ENCODE data around the gene LRRN4.
"Not testable (repeated sequence)": the region's sequence is repeated elsewhere in the genome, so short reads cannot be mapped to it uniquely, and the experiment has no call there.

Gene LRRN4

DNA sequence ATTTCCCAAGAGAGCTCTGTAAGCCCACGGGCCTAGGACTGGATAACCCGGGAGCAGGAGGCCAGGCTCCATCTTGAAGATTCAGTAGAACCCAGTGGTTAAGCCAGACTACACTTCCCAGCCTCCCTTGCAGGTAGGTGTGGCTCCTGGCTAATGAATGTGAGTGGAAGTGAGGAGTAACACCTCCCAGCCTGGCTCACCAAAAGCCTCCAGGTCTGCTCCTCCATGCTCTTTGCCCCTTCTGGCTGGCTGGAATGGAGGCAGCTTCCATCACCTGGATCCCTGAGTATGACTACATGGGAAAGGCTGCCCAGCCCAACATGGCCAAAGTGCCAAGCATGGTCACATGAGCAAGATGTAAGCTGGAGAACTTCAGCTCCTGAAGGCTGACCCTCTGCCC is 9.7 kb downstream of the LRRN4 start:
- H3K9me3 ChIP-seq (ENCODE audit: control insufficient read depth, insufficient read depth, low read length): no peaks in the 10 kb centered on the region

DNA sequence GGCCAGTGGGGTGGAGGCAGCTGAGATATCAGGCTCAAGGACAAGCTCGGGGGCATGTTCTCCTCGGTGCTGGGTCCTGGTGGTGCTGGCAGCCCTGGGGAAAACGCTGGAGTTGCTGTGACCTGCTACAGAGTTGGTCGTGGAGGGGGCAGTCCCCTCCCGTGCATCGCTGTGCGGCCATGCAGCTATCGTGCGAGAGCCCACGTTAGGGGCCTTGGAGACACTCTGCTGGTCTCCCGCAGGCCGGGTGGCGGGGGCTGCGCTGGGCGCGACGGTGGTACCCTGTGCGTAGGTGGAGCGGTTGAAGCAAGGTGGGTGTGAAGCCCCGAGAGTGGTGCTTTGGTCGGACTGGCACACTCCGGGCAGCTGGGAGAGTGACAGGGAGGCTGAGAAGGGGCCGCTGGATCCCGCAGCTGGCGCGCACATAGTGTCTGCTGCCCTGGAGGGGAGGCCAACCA is 12.0 kb downstream of the LRRN4 start:
- no peak overlapping the region for H3K27ac ChIP-seq (ENCODE audit: low read depth, low read length)
- peaks cover 29% of the 10 kb centered on the region for H3K36me3 ChIP-seq (ENCODE audit: control insufficient read depth, insufficient read depth, low read length)
- no peak overlapping the region for H3K9ac ChIP-seq (ENCODE audit: low read depth, low read length)

More for the DNA sequence above, 9.7 kb downstream of the LRRN4 start:
- H3K9ac ChIP-seq (ENCODE audit: low read depth, low read length): no peak overlapping the region
- H3K27ac ChIP-seq (ENCODE audit: low read depth, low read length): no peak overlapping the region
- H3K4me3 ChIP-seq (ENCODE audit: low read depth, low read length): no peak overlapping the region
- H3K27me3 ChIP-seq (ENCODE audit: control insufficient read depth, insufficient read depth, low read length): no peaks in the 10 kb centered on the region
- no peaks in the 10 kb centered on the region for H3K4me1 ChIP-seq (ENCODE audit: control insufficient read depth, insufficient read depth, low read length)
- H3K36me3 ChIP-seq (ENCODE audit: control insufficient read depth, insufficient read depth, low read length): peaks cover 13% of the 10 kb centered on the region

DNA sequence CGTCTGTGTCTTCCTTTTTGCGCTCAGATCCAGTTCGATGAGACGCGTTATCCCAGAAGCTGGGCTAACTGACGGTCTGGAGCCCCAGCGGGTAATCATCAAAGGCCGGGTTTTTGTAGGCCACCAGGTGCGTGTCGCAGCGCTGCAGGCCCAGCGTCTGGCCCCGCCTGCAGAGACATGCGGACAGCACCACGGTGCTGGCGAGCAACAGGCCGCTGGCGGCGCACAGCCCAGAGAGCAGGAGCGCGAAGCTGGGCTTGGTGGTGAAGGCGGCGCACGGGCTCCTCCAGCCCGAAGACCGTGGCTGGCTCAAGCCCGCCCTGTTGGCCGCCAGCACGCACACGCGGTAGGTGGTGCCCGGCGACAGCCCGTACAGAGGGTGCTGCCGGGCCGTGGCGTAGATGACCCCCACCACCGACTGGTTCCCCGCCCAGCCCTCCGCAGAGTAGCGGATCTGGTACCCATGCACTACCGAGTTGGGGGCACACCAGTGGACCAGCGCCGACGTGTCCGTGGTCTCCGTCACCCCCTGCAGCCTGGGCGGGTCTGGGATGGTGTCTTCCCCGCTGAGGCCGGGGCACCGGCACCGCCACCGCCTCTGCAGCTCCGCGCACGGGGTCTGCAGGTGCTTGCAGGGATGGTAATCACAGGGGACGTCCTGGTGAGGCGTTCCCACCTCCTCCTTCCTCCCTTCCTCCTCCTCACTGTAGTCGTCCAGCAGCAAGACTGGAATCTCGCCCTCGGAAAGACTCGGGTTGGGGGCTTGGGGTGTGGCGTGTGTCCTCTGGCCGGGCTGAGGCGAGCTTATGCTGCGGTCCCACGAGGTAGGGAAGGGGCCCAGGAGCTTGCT is 12.7 kb downstream of the LRRN4 start:
- Histone ChIP-seq H3K4me3 (ENCODE audit: low read depth, low read length) (no peak overlapping the region), H3K9me3 (ENCODE audit: control insufficient read depth, insufficient read depth, low read length) (no peaks in the 10 kb centered on the region), H3K36me3 (ENCODE audit: control insufficient read depth, insufficient read depth, low read length) (peaks cover 35% of the 10 kb centered on the region), H3K27ac (ENCODE audit: low read depth, low read length) (no peak overlapping the region), H3K9ac (ENCODE audit: low read depth, low read length) (no peak overlapping the region), H3K27me3 (ENCODE audit: control insufficient read depth, insufficient read depth, low read length) (no peaks in the 10 kb centered on the region), H3K4me1 (ENCODE audit: control insufficient read depth, insufficient read depth, low read length) (no peaks in the 10 kb centered on the region)

More for the DNA sequence above, 12.0 kb downstream of the LRRN4 start:
- no peak overlapping the region for H3K4me3 ChIP-seq (ENCODE audit: low read depth, low read length)
- no peaks in the 10 kb centered on the region for H3K4me1 ChIP-seq (ENCODE audit: control insufficient read depth, insufficient read depth, low read length)
- no peaks in the 10 kb centered on the region for H3K9me3 ChIP-seq (ENCODE audit: control insufficient read depth, insufficient read depth, low read length)
- H3K27me3 ChIP-seq (ENCODE audit: control insufficient read depth, insufficient read depth, low read length): no peaks in the 10 kb centered on the region

DNA sequence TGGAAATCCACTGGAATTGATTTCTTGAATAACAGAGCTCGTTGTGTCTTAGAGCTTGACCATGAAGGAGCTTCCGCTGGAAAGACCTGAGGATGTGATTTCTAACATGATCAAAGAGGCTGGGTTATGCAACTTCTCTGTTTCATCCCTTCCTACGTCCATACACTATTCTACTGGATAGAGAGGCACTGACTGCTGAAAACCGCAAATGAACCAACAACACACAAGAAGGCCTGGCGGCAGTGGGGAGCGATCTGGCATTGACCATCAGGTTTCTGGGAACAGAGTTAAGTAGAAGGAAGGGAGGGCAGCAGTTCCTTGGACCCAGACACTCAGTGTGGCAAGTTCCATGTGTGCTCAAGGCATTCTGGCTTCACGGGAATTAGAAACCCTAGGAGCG is 13.3 kb downstream of the LRRN4 start:
- peaks cover 41% of the 10 kb centered on the region for H3K36me3 ChIP-seq (ENCODE audit: control insufficient read depth, insufficient read depth, low read length)

DNA sequence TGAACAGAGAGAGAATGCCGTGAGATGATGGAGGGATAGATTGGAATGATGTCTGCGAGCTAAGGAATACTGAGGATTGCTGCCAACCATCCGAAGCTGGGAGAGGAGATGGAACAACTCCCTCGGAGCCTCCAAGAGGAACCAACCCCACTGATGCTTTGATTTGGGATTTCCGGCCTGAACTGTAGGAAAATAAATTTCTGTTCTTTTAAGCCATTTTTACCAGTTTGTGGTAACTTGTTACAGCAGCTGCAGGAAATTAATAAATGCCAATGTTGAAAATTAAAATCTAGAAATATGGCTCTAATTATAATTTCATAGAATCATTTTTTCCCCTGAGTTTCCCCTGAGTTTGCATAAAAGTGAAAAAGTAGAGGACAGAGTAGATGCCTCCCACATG is 14.1 kb downstream of the LRRN4 start:
- Histone ChIP-seq H3K36me3 (ENCODE audit: control insufficient read depth, insufficient read depth, low read length) (peaks cover 49% of the 10 kb centered on the region), H3K27ac (ENCODE audit: low read depth, low read length) (no peak overlapping the region), H3K9ac (ENCODE audit: low read depth, low read length) (no peak overlapping the region), H3K4me1 (ENCODE audit: control insufficient read depth, insufficient read depth, low read length) (no peaks in the 10 kb centered on the region), H3K4me3 (ENCODE audit: low read depth, low read length) (no peak overlapping the region), H3K27me3 (ENCODE audit: control insufficient read depth, insufficient read depth, low read length) (no peaks in the 10 kb centered on the region), H3K9me3 (ENCODE audit: control insufficient read depth, insufficient read depth, low read length) (no peaks in the 10 kb centered on the region)

More for the DNA sequence above, 13.3 kb downstream of the LRRN4 start:
- Histone ChIP-seq H3K9me3 (ENCODE audit: control insufficient read depth, insufficient read depth, low read length) (no peaks in the 10 kb centered on the region), H3K4me1 (ENCODE audit: control insufficient read depth, insufficient read depth, low read length) (no peaks in the 10 kb centered on the region), H3K9ac (ENCODE audit: low read depth, low read length) (no peak overlapping the region), H3K27ac (ENCODE audit: low read depth, low read length) (no peak overlapping the region), H3K4me3 (ENCODE audit: low read depth, low read length) (no peak overlapping the region), H3K27me3 (ENCODE audit: control insufficient read depth, insufficient read depth, low read length) (no peaks in the 10 kb centered on the region)

DNA sequence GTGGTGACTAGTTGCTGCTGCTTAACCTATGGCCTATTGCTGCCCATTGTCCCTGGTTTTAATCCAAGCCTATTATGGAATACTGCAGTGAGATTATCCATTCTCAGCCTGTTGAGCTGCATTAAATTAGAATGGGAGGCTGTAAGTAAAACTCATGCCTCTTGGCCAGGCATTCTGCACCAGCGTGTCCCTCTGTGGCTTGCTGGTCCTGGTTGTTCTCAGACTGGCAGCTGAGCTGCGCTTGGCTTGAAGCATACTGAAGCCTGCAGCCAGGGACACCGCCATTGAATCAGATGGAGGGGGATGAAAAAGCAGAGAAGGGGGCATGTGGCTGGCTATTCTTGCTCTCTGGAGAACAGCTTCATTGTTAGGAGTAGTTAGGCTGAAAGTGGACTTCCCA is 15.6 kb downstream of the LRRN4 start:
- Histone ChIP-seq H3K36me3 (ENCODE audit: control insufficient read depth, insufficient read depth, low read length) (peaks cover 64% of the 10 kb centered on the region), H3K9ac (ENCODE audit: low read depth, low read length) (no peak overlapping the region), H3K27ac (ENCODE audit: low read depth, low read length) (no peak overlapping the region), H3K9me3 (ENCODE audit: control insufficient read depth, insufficient read depth, low read length) (no peaks in the 10 kb centered on the region), H3K27me3 (ENCODE audit: control insufficient read depth, insufficient read depth, low read length) (no peaks in the 10 kb centered on the region), H3K4me1 (ENCODE audit: control insufficient read depth, insufficient read depth, low read length) (no peaks in the 10 kb centered on the region), H3K4me3 (ENCODE audit: low read depth, low read length) (no peak overlapping the region)

DNA sequence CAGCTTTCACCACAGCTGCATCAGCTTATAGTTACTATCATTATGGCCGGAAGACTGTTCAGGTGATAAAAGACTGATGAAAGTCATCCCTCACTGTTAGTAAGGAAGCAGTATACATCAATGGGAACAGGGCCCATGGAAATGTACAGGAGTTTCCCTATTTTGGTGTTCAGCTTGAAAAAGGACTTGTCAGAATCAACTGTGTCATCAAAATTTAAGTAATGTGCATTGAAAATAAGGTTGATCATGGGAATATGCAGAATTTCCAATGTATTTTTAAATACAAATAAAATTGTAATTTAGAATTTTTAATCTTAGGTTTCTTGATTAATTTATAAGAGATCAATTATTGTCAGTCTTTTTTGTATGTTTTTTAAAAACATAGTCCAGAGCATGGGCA is 16.8 kb downstream of the LRRN4 start:
- Histone ChIP-seq H3K9me3 (ENCODE audit: control insufficient read depth, insufficient read depth, low read length) (no peaks in the 10 kb centered on the region), H3K9ac (ENCODE audit: low read depth, low read length) (no peak overlapping the region), H3K27ac (ENCODE audit: low read depth, low read length) (no peak overlapping the region), H3K4me3 (ENCODE audit: low read depth, low read length) (no peak overlapping the region), H3K27me3 (ENCODE audit: control insufficient read depth, insufficient read depth, low read length) (no peaks in the 10 kb centered on the region), H3K4me1 (ENCODE audit: control insufficient read depth, insufficient read depth, low read length) (no peaks in the 10 kb centered on the region), H3K36me3 (ENCODE audit: control insufficient read depth, insufficient read depth, low read length) (peaks cover 71% of the 10 kb centered on the region)

DNA sequence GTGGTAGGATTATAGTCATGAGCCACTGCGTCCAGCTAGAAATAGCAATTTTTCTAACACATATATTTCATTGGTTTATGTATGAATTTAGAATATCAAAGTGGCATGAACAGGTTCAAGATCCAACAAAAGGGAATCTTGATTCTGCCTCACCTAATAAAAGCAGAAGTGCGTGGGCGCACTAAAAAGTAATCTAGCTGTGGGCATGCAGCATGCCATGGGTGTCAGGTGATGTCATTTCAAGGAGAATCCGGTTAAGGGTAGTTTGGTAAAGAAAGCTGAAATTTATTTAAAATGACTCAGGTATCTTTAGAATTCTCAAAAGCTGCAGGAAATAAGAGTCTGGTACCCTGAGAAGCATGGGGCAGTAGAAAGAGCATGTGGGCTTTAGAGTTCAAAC is 17.6 kb downstream of the LRRN4 start:
- H3K9me3 ChIP-seq (ENCODE audit: control insufficient read depth, insufficient read depth, low read length): no peaks in the 10 kb centered on the region
- H3K27ac ChIP-seq (ENCODE audit: low read depth, low read length): no peak overlapping the region
- peaks cover 74% of the 10 kb centered on the region for H3K36me3 ChIP-seq (ENCODE audit: control insufficient read depth, insufficient read depth, low read length)
- H3K4me3 ChIP-seq (ENCODE audit: low read depth, low read length): no peak overlapping the region
- no peaks in the 10 kb centered on the region for H3K27me3 ChIP-seq (ENCODE audit: control insufficient read depth, insufficient read depth, low read length)
- H3K4me1 ChIP-seq (ENCODE audit: control insufficient read depth, insufficient read depth, low read length): no peaks in the 10 kb centered on the region
- H3K9ac ChIP-seq (ENCODE audit: low read depth, low read length): no peak overlapping the region

DNA sequence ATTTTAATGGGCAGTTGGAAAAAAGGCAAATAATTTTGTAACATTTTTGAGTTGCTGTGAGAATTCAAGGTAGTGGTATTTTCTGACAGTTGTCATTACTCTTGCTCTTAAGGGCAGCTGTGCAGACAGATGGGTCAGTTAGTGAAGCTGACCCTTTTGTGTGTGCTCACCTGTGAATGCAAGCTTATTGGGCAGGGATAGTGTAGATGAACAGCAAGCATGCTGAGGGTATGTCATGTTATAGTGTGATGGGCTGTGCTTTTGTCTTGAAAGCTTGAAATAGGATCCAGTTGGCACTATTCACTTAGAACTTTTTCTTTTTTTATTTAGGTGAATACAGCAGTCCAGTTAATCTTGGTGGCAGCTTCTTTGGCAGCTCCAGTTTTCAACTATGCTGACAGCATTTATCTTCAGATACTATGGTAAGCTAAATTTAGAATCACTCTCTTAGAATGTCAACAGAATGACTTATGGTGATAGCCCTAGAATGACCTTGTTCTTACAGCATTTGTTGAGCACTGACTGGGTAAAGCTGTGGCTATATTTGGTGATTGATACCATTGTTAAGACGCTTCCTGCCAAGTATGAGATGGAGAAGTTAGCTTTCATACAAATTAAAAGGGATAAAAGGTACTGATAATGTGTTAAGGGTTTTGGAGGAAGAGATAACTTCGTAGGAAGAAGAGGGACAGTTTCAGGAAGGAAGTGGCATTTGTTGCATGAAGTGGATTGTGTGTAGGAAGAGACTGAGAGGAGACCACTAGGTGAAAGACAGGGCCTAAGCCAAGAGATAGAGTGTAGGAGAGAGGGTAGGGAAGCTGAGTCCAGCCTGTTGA is 19.5 kb downstream of the LRRN4 start:
- H3K9me3 ChIP-seq (ENCODE audit: control insufficient read depth, insufficient read depth, low read length): no peaks in the 10 kb centered on the region
- peaks cover 61% of the 10 kb centered on the region for H3K36me3 ChIP-seq (ENCODE audit: control insufficient read depth, insufficient read depth, low read length)
- H3K27ac ChIP-seq (ENCODE audit: low read depth, low read length): no peak overlapping the region
- no peaks in the 10 kb centered on the region for H3K4me1 ChIP-seq (ENCODE audit: control insufficient read depth, insufficient read depth, low read length)
- no peak overlapping the region for H3K4me3 ChIP-seq (ENCODE audit: low read depth, low read length)
- no peak overlapping the region for H3K9ac ChIP-seq (ENCODE audit: low read depth, low read length)
- no peaks in the 10 kb centered on the region for H3K27me3 ChIP-seq (ENCODE audit: control insufficient read depth, insufficient read depth, low read length)

DNA sequence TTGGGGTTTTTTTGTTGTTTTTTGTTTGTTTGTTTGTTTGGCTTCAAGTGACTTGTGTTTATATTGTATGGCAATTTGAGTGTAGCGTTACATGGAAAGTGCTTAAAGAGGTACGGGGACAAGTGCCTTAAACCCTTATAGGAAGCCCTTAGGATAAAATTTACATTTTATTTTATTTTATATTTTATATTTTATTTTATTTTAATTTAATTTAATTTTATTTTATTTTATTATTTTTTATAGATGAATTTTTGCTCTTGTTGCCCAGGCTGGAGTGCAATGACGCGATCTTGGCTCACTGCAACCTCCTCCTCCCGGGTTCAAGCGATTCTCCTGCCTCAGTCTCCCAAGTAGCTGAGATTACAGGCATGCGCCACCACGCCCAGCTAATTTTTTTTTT is 21.0 kb downstream of the LRRN4 start:
- H3K9me3 ChIP-seq (ENCODE audit: control insufficient read depth, insufficient read depth, low read length); H3K27ac ChIP-seq (ENCODE audit: low read depth, low read length); H3K27me3 ChIP-seq (ENCODE audit: control insufficient read depth, insufficient read depth, low read length); H3K9ac ChIP-seq (ENCODE audit: low read depth, low read length); H3K4me3 ChIP-seq (ENCODE audit: low read depth, low read length); H3K4me1 ChIP-seq (ENCODE audit: control insufficient read depth, insufficient read depth, low read length): not testable (repeated sequence)
- H3K36me3 ChIP-seq (ENCODE audit: control insufficient read depth, insufficient read depth, low read length): peaks cover 63% of the 10 kb centered on the region
